ENCODE data around the gene OSBPL8. TPM values are rescaled to one million over a fixed set of nuclear protein-coding genes. Genes with fewer than 3 reads are reported as not detected.

OSBPL8 gene, protein sequence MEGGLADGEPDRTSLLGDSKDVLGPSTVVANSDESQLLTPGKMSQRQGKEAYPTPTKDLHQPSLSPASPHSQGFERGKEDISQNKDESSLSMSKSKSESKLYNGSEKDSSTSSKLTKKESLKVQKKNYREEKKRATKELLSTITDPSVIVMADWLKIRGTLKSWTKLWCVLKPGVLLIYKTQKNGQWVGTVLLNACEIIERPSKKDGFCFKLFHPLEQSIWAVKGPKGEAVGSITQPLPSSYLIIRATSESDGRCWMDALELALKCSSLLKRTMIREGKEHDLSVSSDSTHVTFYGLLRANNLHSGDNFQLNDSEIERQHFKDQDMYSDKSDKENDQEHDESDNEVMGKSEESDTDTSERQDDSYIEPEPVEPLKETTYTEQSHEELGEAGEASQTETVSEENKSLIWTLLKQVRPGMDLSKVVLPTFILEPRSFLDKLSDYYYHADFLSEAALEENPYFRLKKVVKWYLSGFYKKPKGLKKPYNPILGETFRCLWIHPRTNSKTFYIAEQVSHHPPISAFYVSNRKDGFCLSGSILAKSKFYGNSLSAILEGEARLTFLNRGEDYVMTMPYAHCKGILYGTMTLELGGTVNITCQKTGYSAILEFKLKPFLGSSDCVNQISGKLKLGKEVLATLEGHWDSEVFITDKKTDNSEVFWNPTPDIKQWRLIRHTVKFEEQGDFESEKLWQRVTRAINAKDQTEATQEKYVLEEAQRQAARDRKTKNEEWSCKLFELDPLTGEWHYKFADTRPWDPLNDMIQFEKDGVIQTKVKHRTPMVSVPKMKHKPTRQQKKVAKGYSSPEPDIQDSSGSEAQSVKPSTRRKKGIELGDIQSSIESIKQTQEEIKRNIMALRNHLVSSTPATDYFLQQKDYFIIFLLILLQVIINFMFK
- total RNA-seq: 100 to 1,000 TPM in 1 of 2 donors, 10 to 100 TPM in 1; 99.0 to 105 TPM

DNA sequence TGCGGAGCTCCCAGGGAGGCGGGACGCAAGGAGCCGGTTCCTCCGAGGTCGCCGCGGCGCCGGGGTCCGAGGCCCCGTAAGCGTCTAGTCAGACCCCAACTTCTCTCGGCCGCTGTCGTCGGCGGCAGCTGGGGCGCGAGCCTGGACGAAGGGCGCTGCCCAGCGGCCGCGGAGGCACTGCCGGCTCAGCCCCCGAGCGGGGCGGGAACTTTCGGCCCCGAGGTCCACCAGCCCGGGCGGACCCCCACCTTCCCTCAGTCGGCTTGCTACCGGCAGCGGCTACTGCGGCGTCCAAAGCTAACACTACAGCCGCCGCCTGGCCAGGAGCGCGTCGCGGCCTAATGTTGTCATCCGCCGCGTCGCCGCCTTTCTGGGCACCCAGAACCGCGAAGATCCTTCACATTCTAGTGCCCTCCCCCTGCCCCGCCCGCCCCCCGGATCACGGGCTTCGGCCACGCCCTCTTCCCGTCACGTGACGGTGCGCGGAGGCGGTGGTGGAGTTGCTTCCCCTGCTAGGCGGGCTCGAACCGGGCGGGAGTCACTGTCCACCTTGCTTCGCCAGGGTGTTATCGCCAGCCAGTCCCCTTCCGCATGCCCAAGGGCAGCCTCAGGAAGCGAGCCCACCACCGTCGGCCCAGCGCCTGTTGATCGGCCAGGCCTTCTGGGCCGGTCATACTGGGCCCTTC lies at the start of gene OSBPL8:
TSS of gene OSBPL8 (minus strand) at position 372 of the 686 bp plus-strand sequence. CDS start 72,220 bp downstream, outside the sequence.
- no peaks in the 10 kb centered on the region for H3K27me3 Mint-ChIP-seq

DNA sequence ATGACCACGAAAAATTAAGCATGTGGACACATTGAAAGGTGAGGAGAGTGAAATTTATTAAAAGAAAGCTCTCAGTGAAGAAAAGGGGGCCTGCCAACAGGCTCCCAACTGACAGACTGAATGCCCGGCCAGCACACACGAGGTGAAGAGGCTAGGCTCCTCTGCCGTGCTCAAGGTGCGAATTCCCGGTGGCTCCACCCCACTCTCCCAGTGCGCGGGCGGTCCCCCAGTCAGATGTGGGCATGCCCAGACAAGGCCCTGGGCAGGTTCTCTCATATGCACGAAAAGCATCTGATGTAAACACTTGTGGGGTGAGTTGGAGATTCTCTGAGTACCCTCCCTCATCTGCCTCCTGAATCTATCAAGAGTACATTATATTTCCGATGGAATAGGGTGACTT lies 48.5 kb upstream of the OSBPL8 start:
- Mint-ChIP-seq H3K27me3 (peaks cover 8 to 13% of the 10 kb centered on the region in 2 donors), H3K27ac (no peak overlapping the region), H3K9me3 (no peaks in the 10 kb centered on the region), H3K36me3 (no peaks in the 10 kb centered on the region), H3K4me3 (no peak overlapping the region), H3K4me1 (ENCODE audit: low read depth in 2 of 2) (no peaks in the 10 kb centered on the region)
- peak; percentile 59 for DNase-seq (ENCODE audit: low spot score)
- no peak for ATAC-seq

More for the DNA sequence above, at the start of gene OSBPL8:
- Mint-ChIP-seq H3K4me1 (ENCODE audit: low read depth in 2 of 2) (peaks cover 20 to 23% of the 10 kb centered on the region in 2 donors), H3K36me3 (no peaks in the 10 kb centered on the region), H3K27ac (peak within 1 kb of the TSS; percentile 90 to 92), H3K4me3 (peak within 1 kb of the TSS; percentile 98), H3K9me3 (no peaks in the 10 kb centered on the region)
- ATAC-seq (peak; percentile 89 to 93), DNase-seq (ENCODE audit: low spot score) (peak; percentile 96)

DNA sequence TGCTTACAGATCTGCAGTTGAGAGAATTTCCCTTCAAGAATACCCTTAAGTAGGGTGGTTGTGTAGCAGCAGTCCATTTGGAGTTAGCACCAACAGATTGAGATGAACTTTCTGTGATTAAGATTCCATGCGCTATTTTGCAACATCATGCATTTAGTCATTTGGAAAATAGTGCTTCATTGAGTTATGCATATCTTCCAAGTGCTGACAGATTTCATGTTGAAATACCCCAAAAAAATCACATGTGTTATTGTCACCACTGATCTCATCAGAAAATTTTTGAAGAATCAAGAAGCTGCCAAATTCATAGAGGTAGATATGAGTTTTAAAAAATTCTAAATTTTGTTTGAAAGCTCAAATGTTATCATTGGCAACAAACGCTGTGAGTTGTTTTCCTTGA lies 35.5 kb upstream of the OSBPL8 start:
- no peak overlapping the region for H3K4me3 Mint-ChIP-seq
- peaks cover 3% of the 10 kb centered on the region for H3K9me3 Mint-ChIP-seq
- DNase-seq (ENCODE audit: low spot score) (no peak), ATAC-seq (no peak)
- H3K36me3 Mint-ChIP-seq: peaks cover 7% of the 10 kb centered on the region
- H3K27me3 Mint-ChIP-seq: peaks cover 5 to 6% of the 10 kb centered on the region in 2 donors
- H3K27ac Mint-ChIP-seq: no peak overlapping the region
- peaks cover 9 to 15% of the 10 kb centered on the region in 2 donors for H3K4me1 Mint-ChIP-seq (ENCODE audit: low read depth in 2 of 2)

DNA sequence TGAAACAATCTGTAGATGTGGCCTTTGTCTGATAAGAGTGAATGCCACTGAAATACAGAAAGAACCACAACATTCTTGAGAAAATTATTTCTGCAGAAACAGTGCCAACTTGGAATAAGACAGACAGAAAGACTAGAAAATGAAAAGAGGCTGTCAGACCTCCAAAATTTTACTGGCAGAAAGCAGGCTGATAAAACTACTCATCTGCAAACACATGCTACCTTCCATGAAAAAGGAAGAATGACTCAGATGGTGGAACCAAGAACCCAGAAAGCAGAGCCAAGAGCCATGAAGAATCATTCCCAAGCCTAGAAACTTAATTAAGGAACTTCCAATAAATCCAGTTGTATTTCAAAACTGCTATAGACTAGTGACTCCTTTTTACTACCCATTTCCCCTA lies 31.9 kb upstream of the OSBPL8 start:
- ATAC-seq: no peak
- DNase-seq (ENCODE audit: low spot score): no peak
- Mint-ChIP-seq H3K36me3 (peaks cover 7% of the 10 kb centered on the region), H3K9me3 (peaks cover 3% of the 10 kb centered on the region), H3K4me3 (no peak overlapping the region), H3K27me3 (peaks cover under 1 to 2% of the 10 kb centered on the region in 2 donors), H3K4me1 (ENCODE audit: low read depth in 2 of 2) (peaks cover 35 to 43% of the 10 kb centered on the region in 2 donors), H3K27ac (peak overlapping the region in 1 of 2 donors; percentile 96)

DNA sequence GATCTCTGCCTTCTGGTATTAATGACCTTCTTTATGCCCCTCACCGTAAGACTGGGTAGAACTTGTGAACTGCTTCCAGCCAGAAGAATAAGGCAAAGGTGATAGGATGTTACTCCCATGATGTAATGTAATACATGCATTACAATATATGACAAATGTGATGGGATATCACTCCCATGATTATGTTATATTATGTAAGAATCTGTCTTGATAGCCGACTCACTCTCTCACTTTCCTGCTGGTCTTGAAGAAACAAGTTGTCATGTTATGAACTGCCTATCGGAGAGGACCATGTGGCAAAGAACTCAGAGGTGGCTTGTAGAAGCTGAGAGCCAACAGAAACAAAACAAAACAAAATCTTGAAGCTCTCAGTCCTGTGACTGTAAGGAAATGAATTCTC lies 30.6 kb upstream of the OSBPL8 start:
- Mint-ChIP-seq H3K4me1 (ENCODE audit: low read depth in 2 of 2) (peaks cover 35 to 43% of the 10 kb centered on the region in 2 donors), H3K9me3 (peaks cover 3% of the 10 kb centered on the region)

DNA sequence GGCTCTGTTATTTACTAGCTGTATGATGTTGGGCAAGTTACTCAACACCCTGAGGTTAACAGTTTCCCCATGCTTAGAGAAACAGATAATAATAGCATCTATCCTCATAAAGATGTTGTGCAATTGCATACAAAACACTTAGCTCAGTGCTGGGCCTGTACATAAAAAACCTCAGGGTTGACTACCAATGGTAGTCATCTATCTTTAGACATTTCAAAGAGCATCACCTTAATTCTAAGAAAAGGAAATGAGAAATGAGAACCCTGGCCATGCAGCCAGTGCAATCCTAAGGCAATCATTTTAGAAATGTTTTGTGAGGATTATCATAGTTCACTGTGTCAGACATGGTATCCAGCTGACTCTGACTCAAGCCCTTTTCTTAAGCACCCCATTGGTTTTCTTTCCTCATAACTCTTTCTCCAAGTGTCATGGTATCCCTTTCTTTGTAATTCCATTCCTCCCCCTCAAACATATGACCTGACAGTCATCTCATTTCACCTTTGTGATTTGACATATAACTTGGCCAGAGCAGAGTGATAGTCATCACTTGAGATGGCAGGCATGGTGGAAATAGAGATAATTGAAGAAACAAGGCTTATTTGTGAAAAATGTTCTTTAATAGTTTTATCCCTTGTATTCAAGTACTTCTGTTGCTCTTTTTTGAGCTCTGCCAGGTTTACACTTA lies 29.5 kb upstream of the OSBPL8 start:
- peaks cover 35 to 43% of the 10 kb centered on the region in 2 donors for H3K4me1 Mint-ChIP-seq (ENCODE audit: low read depth in 2 of 2)
- peak; percentile 70 for DNase-seq (ENCODE audit: low spot score)
- ATAC-seq: peak; percentile 97
- H3K4me3 Mint-ChIP-seq: peak overlapping the region; percentile 63
- peaks cover 7% of the 10 kb centered on the region for H3K36me3 Mint-ChIP-seq
- peaks cover 3% of the 10 kb centered on the region for H3K9me3 Mint-ChIP-seq
- H3K27me3 Mint-ChIP-seq: no peaks in the 10 kb centered on the region
- H3K27ac Mint-ChIP-seq: peak overlapping the region; percentile 96

More for the DNA sequence above, 30.6 kb upstream of the OSBPL8 start:
- ATAC-seq (no peak), DNase-seq (ENCODE audit: low spot score) (no peak)
- no peaks in the 10 kb centered on the region for H3K27me3 Mint-ChIP-seq
- peak overlapping the region; percentile 96 for H3K27ac Mint-ChIP-seq
- peaks cover 7% of the 10 kb centered on the region for H3K36me3 Mint-ChIP-seq
- peak overlapping the region; percentile 63 for H3K4me3 Mint-ChIP-seq

DNA sequence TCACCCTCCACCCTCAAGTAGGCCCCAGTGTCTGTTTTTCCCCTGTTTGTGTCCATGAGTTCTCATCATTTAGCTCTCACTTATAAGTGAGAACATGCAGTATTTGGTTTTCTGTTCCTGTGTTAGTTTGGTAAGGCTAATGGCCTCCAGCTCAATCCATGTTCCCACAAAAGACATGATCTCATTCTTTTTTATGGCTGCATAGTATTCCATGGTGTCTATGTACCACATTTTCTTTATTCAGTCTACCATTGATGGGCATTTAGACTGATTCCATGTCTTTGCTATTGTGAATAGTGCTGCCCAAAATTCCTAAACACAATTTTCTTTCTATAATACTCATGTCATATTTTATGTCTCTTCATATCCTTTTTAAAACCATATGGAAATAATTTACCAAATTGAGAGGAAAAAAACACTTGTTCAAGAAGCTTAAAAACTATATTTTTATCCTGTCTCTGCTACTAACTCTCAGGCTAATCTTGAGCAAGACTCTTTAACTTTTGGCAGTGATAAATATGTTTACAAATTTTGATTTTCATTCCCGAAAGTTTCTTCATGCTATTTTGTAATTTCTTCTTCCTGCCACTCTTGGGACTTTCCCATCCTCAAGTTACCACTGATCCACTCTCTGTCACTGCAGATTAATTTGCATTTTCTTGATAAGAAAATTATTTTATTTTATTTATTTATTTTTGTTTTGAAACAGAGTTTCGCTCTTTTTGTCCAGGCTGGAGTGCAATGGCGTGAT lies 28.0 kb upstream of the OSBPL8 start:
- no peak for DNase-seq (ENCODE audit: low spot score)
- ATAC-seq: no peak
- Mint-ChIP-seq H3K27ac (peak overlapping the region; percentile 72 to 96), H3K4me1 (ENCODE audit: low read depth in 2 of 2) (peaks cover 35 to 43% of the 10 kb centered on the region in 2 donors), H3K4me3 (peak overlapping the region; percentile 27), H3K36me3 (peaks cover 7% of the 10 kb centered on the region), H3K9me3 (peaks cover 3% of the 10 kb centered on the region), H3K27me3 (no peaks in the 10 kb centered on the region)

DNA sequence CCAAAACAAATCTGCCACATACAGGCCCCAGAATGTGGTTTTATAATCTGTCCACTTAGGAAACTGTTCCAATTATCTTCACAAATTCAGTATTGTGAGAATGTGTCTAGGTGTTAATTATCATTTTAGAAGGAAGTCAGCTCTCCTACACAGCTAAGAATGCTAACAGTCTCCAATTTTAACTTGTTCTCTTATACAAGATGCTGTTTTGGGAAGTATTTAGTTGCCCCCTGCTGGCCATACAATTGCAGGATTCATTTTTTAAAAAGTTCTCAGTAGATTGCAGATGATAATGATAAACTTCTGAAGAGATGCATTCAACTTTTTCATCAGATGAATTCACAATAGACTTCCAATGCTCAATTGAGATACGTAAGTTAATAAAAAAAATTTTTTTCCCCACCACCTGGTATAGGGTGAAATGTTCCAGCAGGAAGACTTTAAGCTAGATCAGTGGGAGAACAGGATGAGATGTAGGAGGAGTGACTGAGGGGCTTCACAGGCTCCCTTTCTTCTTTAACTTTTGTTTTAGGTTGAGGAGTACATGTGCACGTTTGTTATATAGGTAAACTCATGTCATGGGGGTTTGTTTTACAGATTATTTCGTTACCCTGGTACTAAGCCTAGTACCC lies 27.3 kb upstream of the OSBPL8 start:
- ATAC-seq (no peak), DNase-seq (ENCODE audit: low spot score) (no peak)
- Mint-ChIP-seq H3K4me1 (ENCODE audit: low read depth in 2 of 2) (peaks cover 35 to 40% of the 10 kb centered on the region in 2 donors), H3K27ac (peak overlapping the region; percentile 72 to 96), H3K9me3 (no peaks in the 10 kb centered on the region), H3K4me3 (no peak overlapping the region), H3K36me3 (peaks cover 7% of the 10 kb centered on the region), H3K27me3 (no peaks in the 10 kb centered on the region)

DNA sequence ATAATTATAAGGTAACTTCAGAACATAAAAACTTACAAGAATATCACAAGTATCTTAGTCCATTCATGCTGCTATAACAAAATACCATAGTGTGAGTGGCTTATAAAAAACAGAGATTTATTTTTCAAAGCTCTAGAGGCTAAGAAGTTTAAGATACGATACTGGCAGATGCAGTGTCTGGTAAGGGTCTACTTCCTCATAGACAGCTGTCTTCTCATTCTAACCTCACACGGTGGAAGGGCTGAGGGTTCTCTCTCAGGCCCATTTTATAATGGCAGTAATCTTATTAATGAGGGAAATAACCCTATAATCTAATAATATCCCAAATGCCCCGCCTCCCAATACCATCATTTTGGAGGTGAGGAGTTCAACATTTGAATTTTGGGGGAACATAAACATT lies 23.7 kb upstream of the OSBPL8 start:
- Mint-ChIP-seq H3K27ac (no peak overlapping the region), H3K4me3 (no peak overlapping the region), H3K9me3 (no peaks in the 10 kb centered on the region), H3K27me3 (no peaks in the 10 kb centered on the region), H3K36me3 (no peaks in the 10 kb centered on the region), H3K4me1 (ENCODE audit: low read depth in 2 of 2) (peaks cover 13 to 14% of the 10 kb centered on the region in 2 donors)
- no peak for DNase-seq (ENCODE audit: low spot score)
- no peak for ATAC-seq

DNA sequence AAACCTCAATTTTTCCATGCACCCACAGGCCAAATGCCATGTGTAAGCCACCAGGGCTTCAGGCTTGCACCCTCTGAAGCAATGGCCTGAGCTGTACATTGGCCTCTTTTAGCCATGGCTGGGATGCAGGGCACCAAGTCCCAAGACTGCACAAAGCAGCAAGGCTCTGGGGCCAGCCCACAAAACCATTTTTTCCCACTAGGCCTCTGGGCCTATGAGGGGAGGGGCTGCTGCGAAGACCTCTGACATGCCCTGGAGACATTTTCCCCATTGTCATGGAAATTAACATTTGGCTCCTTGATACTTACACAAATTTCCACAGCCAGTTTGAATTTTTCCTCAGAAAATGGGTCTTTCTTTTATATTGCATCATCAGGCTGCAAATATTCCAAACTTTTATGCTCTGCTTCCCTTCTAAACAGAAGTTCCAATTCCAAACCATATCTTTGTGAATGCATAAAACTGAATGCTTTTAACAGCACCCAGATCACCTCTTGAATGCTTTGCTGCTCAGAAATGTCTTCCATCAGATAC lies 14.3 kb upstream of the OSBPL8 start:
- Mint-ChIP-seq H3K4me3 (no peak overlapping the region), H3K27ac (no peak overlapping the region), H3K9me3 (peaks cover 6% of the 10 kb centered on the region), H3K36me3 (peaks cover 7% of the 10 kb centered on the region), H3K27me3 (no peaks in the 10 kb centered on the region), H3K4me1 (ENCODE audit: low read depth in 2 of 2) (peaks cover 6% of the 10 kb centered on the region in 2 donors)
- DNase-seq (ENCODE audit: low spot score): no peak
- no peak for ATAC-seq

DNA sequence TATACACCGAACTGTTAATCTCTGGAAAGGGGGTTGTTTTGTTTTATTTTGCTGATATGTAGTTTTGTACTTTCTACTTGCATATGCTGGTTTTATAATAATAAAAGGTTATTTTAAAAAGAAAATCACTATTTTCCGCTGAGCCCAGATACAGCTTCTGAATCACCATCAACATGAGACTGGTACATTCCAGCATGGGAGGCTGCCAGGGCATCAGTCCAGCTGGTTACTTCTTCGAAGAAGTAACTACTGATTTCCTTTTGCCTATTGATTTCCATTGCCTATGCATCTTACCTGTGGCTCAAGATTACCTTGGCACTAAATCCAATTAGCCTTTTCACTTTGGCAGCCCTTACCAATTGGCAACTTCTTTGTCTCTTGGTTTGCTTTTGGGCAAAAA lies 11.7 kb upstream of the OSBPL8 start:
- no peak overlapping the region for H3K4me3 Mint-ChIP-seq
- DNase-seq (ENCODE audit: low spot score) (no peak), ATAC-seq (no peak)
- peaks cover 6% of the 10 kb centered on the region in 2 donors for H3K4me1 Mint-ChIP-seq (ENCODE audit: low read depth in 2 of 2)
- peaks cover 6% of the 10 kb centered on the region for H3K9me3 Mint-ChIP-seq
- peaks cover 7% of the 10 kb centered on the region for H3K36me3 Mint-ChIP-seq
- no peaks in the 10 kb centered on the region for H3K27me3 Mint-ChIP-seq
- no peak overlapping the region for H3K27ac Mint-ChIP-seq
